ENCODE measurements around the gene UNC5A.

Gene UNC5A

GRCh38 chr5:176787676-176788075 lies 22.7 kb upstream of the UNC5A start:
- in situ Hi-C loops (cut with HindIII; ENCODE audit: low pct_unique_long_range_greater_than_20kb, low sequenced_read_pairs): no loop called here
- TF ChIP-seq JUND (IDR thresholded peaks at IDR 0.05; ENCODE audit: low read depth): no peak
- peak in 1 of 2 experiments; percentile 46 for DNase-seq (ENCODE audit: low read depth in 1 of 2, low spot score in 1 of 2)

DNA sequence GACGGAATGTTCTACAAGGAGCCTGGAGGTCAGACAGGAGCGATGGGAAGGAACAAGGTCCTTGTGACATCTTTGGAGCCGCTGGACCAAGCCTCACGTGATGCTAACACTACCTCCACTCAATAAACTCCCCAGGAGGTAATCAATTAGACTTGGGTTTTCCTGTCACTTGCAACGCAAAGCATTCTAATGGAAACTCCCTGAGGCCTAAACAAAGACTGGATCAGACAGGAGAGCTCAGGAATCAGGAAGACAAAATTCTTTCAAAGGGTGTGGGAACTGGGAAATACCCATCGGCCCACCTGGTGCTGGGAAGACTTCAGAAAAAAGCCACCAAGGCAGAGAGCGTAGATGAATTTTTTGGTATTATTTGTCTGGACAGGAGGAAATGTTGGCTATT lies 22.3 kb upstream of the UNC5A start:
- DNase-seq (ENCODE audit: low read depth in 1 of 2, low spot score in 1 of 2): no peak
- in situ Hi-C loops (cut with HindIII; ENCODE audit: low pct_unique_long_range_greater_than_20kb, low sequenced_read_pairs): no loop called here
- no peak for TF ChIP-seq JUND (IDR thresholded peaks at IDR 0.05; ENCODE audit: low read depth)

DNA sequence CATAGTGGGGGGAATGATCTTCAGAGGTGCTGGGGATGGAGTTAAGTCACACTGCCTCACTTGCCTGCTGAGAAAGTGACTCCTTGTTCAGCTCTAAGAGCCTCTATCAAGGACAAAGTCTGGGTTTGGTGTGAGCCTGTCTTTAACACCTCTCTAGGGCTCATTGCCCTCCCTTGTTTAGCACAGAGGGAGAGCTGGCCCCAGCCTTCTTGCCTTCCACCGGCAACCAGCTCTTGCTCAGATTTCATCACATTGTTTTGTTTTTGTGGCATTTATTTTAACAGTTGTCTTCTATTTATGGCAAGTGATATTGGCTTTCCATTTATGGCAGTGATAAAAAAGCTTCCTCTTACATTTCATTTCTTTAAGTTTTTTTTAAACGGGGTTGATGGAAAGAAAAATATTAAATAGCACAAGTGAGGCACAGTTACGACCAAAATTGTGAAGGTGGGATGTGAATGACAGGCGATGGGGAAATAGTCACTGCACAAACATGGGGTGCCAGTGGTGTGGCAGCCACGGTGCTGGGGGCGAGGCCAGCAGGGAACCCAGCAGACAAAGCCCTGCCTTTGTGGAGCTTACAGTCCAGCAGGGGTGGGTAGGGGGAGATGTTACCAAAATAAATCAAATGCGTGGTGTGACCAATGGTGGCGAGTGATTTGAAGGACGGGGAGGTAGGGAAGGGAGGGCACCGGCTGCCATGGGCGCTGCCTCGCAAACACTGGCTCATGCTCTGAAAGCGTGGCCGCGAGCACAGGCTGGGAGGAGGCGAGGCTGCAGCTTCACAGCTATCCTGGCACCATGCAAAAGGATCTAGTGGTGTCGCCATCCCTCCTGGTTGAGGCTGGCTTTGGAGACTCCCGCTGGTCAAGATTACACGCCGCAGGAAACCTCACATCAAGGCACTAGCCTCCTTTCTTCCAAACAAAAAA lies 21.2 kb upstream of the UNC5A start:
- in situ Hi-C loops (cut with HindIII; ENCODE audit: low pct_unique_long_range_greater_than_20kb, low sequenced_read_pairs): no loop called here
- no peak for TF ChIP-seq JUND (IDR thresholded peaks at IDR 0.05; ENCODE audit: low read depth)
- DNase-seq (ENCODE audit: low read depth in 1 of 2, low spot score in 1 of 2): no peak

GRCh38 chr5:176789873-176790615 lies 20.3 kb upstream of the UNC5A start:
- TF ChIP-seq JUND (IDR thresholded peaks at IDR 0.05; ENCODE audit: low read depth): no peak
- no peak for DNase-seq (ENCODE audit: low read depth in 1 of 2, low spot score in 1 of 2)
- in situ Hi-C loops (cut with HindIII; ENCODE audit: low pct_unique_long_range_greater_than_20kb, low sequenced_read_pairs): no loop called here

DNA sequence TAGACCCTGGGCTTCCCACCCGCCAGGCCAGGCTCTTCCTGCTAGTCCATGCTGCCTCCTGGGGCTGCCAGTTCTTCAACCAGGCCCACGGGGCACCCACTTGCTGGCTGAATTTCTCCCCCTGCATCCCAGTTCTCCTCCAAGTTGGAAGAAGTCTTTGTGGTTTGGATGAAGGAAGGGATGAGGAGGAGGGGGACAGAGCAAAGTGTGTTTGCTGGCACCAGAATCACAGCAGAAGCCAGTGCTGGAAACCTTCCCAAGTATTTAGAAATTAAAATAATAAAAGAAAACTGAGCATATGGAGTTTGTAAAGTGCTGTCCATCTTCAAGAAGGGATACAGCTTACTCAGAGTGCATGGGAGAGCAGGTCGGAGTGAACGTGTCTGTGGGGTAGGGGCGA lies 19.4 kb upstream of the UNC5A start:
- in situ Hi-C loops (cut with HindIII; ENCODE audit: low pct_unique_long_range_greater_than_20kb, low sequenced_read_pairs): no loop called here
- DNase-seq (ENCODE audit: low read depth in 1 of 2, low spot score in 1 of 2): no peak
- TF ChIP-seq JUND (IDR thresholded peaks at IDR 0.05; ENCODE audit: low read depth): no peak

- DNase-seq (ENCODE audit: low read depth in 1 of 2, low spot score in 1 of 2): no peak
- in situ Hi-C loops (cut with HindIII; ENCODE audit: low pct_unique_long_range_greater_than_20kb, low sequenced_read_pairs): no loop called here
- no peak for TF ChIP-seq JUND (IDR thresholded peaks at IDR 0.05; ENCODE audit: low read depth)
These were observed 17.6 kb upstream of the UNC5A start for GRCh38 chr5:176792655-176793342.

- in situ Hi-C loops (cut with HindIII; ENCODE audit: low pct_unique_long_range_greater_than_20kb, low sequenced_read_pairs): no loop called here
- TF ChIP-seq JUND (IDR thresholded peaks at IDR 0.05; ENCODE audit: low read depth): no peak
- DNase-seq (ENCODE audit: low read depth in 1 of 2, low spot score in 1 of 2): peak; percentile 62 to 70
These were observed 17.0 kb upstream of the UNC5A start for GRCh38 chr5:176793343-176793699.

DNA sequence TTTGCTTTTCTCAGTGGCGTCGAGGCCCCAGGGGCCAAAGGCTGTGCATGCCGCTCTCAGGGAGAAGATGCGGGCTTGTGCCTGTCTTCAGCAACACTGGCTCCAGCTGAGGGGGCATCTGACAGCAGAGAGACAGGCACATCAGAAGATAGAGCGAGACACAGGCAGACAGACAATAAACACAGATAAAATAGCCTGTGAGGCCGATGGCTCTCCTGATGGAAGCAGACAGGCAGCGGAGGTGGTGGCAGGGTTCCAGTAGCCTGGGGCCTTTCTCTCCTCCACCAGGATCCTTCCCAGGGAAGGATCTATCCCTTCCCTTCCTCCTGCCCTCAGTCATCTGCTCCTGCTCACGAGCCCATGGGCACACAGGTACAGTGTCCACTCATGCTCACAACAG lies 16.6 kb upstream of the UNC5A start:
- no peak for TF ChIP-seq JUND (IDR thresholded peaks at IDR 0.05; ENCODE audit: low read depth)
- no peak for DNase-seq (ENCODE audit: low read depth in 1 of 2, low spot score in 1 of 2)
- in situ Hi-C loops (cut with HindIII; ENCODE audit: low pct_unique_long_range_greater_than_20kb, low sequenced_read_pairs): no loop called here

- TF ChIP-seq JUND (IDR thresholded peaks at IDR 0.05; ENCODE audit: low read depth): no peak
- in situ Hi-C loops (cut with HindIII; ENCODE audit: low pct_unique_long_range_greater_than_20kb, low sequenced_read_pairs): no loop called here
- DNase-seq (ENCODE audit: low read depth in 1 of 2, low spot score in 1 of 2): no peak
These were observed 15.8 kb upstream of the UNC5A start for GRCh38 chr5:176794509-176794908.

DNA sequence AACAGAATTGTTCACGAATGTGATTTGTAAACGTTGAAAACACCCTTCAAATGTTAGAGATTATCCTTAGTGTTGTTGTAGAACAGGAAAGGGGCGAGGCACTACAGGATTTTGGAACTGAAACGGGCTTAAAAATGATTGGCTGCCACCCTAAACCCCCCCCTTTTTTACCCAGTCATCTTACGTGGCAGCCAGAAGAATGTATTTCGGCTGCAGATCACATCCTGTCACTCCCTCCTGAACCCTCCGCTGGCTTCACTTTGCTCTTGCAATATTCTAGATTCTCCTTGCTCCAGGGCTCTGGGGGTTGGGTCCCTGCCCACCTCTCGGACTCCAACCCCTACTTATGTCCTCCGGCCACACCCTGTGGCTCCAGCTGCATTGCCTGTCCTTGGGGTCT lies 13.9 kb upstream of the UNC5A start:
- in situ Hi-C loops (cut with HindIII; ENCODE audit: low pct_unique_long_range_greater_than_20kb, low sequenced_read_pairs): no loop called here
- DNase-seq (ENCODE audit: low read depth in 1 of 2, low spot score in 1 of 2): no peak
- TF ChIP-seq JUND (IDR thresholded peaks at IDR 0.05; ENCODE audit: low read depth): no peak

DNA sequence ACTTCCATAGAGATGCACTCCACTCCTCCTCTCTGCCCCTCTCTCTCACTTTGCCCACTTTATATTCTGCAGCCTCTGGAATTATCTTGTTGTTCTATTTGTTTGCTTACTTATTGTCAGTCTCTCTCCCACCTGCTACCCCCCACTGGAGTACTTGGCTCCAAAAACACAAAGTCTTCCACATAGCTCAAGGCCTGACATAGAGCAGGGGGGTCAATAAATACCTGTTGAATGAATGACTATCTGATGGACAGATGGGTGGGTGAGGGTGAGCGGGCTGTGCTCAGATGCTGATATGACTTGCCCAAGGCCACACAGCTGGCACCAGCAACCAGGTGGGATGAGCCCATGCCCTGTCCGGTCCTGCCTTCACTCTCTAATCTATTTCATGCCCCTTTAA lies 13.4 kb upstream of the UNC5A start:
- in situ Hi-C loops (cut with HindIII; ENCODE audit: low pct_unique_long_range_greater_than_20kb, low sequenced_read_pairs): no loop called here
- no peak for TF ChIP-seq JUND (IDR thresholded peaks at IDR 0.05; ENCODE audit: low read depth)
- no peak for DNase-seq (ENCODE audit: low read depth in 1 of 2, low spot score in 1 of 2)

DNA sequence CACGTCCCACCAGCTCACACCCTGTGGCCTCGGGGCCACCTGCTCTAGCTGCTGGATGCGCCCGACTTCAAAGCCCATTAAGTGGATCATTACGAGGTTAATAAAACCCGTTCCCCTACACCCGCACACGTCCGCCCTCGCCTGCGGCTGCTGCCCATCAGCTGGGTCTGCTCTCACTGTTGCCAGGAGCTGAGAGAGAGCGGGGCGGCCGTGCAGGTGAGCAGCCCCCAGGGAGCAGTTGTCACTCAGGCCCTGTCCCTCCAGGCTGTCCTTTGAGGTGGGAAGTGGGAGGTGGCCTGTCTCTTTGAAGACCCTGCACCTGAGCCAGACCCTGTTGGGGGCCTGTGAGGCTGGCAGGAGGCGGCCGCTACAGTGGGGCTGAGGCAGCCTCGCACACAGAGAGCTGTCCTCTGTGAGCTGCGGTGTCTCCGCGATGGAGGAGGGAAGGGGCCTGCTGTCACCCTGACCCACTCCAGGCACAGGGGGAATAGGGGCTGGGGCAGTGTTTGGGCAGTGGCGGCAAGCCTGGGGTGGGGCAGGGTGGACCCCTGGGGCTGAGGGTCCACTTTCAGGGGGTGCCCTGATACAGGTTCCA lies 12.8 kb upstream of the UNC5A start:
- in situ Hi-C loops (cut with HindIII; ENCODE audit: low pct_unique_long_range_greater_than_20kb, low sequenced_read_pairs): no loop called here
- DNase-seq (ENCODE audit: low read depth in 1 of 2, low spot score in 1 of 2): no peak
- no peak for TF ChIP-seq JUND (IDR thresholded peaks at IDR 0.05; ENCODE audit: low read depth)

Measured in T47D (cell line).